DND-41 (cell line): ENCODE measurements around the gene HDAC4.

ENCODE experiments used
- CTCF ChIP-seq: IDR thresholded peaks from 2 replicates; pipeline ENCODE4 v1.5.1; 2012; ENCODE audit warnings: borderline replicate concordance, low read length, moderate library complexity, mild to moderate bottlenecking; ENCODE audit not compliant: poor library complexity, severe bottlenecking; ENCODE audit errors: extremely low read depth
- EZH2 ChIP-seq: IDR thresholded peaks from 3 replicates; pipeline ENCODE4 v1.6.1; 2012; ENCODE audit warnings: borderline replicate concordance, low read depth, mild to moderate bottlenecking, moderate library complexity, low read length, inconsistent platforms; ENCODE audit not compliant: severe bottlenecking

- TF ChIP-seq CTCF (no peak), EZH2 (no peak)
Measured at GRCh38 chr2:239133945-239134570, 266.8 kb downstream of the HDAC4 start.
